Mammary epithelial cell (primary cell): ENCODE results near the gene SH2D1B.

Experiments used
- CTCF ChIP-seq, 2 donors: IDR thresholded peaks in 1 of 2; conservative IDR thresholded peaks in 1 of 2; 2 replicates each; pipeline ENCODE4 v1.5.1; 2011 to 2012; ENCODE audit warnings: inconsistent platforms in 2 of 2, low read length in 2 of 2, mild to moderate bottlenecking in 2 of 2, control low read depth in 1 of 2, low read depth in 1 of 2; ENCODE audit not compliant: insufficient read depth in 1 of 2; ENCODE audit errors: extremely low read depth in 1 of 2
- EZH2 ChIP-seq: IDR thresholded peaks from 2 replicates; pipeline ENCODE4 v1.6.1; 2012; ENCODE audit warnings: low read length, inconsistent platforms, borderline replicate concordance

- TF ChIP-seq EZH2 (no peak), CTCF (conservative IDR thresholded peaks at IDR 0.05 in 1 of 2, IDR thresholded peaks at IDR 0.05 in 1 of 2; ENCODE audit: extremely low read depth in 1 of 2, insufficient read depth in 1 of 2, low read depth in 1 of 2, low read length in 2 of 2) (no peak)
Measured at GRCh38 chr1:162366149-162366548, 45.8 kb downstream of the SH2D1B start.
